Measurements from ENCODE around the gene RIT2.
"Not testable (repeated sequence)": the region's sequence is repeated elsewhere in the genome, so short reads cannot be mapped to it uniquely, and the experiment has no call there.

The RIT2 gene

DNA sequence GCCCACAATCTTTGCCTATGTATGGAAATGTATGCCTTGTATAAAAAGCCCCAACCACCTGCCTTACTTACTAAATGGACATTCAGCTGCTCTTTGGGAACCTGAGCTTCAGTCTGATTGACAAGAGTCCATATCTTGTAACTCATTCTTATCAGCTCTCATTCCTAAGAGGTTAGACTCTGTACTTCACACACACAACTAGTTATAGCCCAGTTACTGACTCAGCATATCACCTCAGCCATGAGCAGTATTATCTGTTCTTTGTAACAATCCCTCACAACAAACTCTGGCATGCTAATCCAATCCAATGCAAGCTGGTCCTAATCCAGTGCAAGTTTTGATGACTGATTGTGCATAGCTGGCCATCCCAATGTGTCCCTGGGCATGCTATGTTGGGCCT, 250.6 kb downstream of the RIT2 start:
- H3K4me3 ChIP-seq: no peak overlapping the region

DNA sequence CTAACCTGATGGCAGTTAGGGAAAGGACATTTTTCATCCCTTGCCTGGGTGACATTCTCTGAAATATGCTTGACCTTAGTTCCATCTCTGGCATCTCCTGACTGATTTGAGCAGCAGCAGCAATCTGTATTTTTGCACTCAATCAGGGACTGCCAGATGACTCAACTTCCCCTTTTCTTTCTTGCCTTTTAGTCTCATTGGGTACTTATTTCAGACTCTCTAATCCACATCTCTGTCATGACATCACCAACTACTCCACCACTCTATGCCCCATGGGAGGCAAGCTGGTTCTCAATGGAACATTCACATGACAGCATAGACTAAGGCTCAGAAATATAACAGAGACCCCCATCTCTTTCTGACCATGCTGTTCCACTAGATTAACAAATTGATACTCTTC, 254.2 kb downstream of the RIT2 start:
- Histone ChIP-seq H3K27ac (no peak overlapping the region), H3K4me3 (no peak overlapping the region)

More for the DNA sequence above, 250.6 kb downstream of the RIT2 start:
- H3K27ac ChIP-seq: no peak overlapping the region

DNA sequence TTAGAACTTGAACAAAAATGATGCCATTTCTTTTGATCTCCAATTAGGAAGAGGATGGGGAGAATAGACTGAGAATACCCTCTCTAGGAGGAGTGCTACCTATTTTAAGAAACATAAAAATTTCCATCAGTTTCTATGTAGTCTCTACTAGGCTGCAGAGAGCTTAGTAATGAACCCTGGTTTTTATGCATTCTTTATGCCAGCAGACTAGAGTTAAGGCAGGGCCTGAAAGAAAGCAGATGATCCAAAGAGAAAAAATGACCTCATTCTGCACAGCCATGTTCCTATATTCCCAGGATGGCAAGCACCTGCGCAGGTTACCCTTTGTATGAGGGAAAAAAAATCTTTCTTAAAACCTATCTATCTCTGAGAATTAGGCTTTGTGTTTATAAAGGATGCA, 254.9 kb downstream of the RIT2 start:
- Histone ChIP-seq H3K4me3 (no peak overlapping the region), H3K27ac (no peak overlapping the region)

DNA sequence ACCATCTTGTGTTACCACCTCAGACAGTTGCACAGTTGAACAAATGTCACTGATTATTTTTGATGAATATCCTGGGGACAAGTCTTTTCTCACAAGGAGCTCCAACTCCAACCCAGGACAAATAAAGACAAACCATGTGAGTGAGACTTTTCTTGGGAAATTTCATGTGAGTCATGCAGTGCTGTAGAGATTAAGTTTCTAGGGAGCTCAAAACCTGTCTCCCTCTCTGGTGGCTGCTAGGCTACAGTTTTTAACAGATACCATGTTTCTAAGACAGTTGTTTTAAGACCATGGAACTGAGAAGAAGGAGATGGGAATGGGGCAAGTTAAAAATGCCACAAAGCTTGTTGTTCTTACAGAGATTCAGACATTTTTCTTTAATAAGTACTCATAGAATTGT, 255.5 kb downstream of the RIT2 start:
- Histone ChIP-seq H3K4me3 (no peak overlapping the region), H3K27ac (no peak overlapping the region)

DNA sequence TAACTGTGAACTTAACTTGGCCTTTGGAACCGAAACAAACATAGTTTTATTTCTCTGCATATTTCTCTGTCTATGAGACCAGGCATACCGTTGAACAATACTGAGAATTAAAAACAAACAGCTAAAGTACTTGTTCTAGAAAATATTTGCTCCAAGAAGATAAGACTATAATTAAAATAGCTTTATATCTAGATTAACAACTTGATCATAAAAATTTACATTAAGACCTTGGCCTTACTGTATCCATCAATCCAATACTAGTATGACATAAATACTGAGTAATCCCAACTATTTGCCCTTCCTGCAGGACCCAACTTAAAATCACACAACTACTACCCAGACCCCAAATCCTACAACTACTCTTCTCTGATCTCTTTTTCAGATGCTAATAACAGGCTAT, 260.9 kb downstream of the RIT2 start:
- H3K4me3 ChIP-seq: no peak overlapping the region

DNA sequence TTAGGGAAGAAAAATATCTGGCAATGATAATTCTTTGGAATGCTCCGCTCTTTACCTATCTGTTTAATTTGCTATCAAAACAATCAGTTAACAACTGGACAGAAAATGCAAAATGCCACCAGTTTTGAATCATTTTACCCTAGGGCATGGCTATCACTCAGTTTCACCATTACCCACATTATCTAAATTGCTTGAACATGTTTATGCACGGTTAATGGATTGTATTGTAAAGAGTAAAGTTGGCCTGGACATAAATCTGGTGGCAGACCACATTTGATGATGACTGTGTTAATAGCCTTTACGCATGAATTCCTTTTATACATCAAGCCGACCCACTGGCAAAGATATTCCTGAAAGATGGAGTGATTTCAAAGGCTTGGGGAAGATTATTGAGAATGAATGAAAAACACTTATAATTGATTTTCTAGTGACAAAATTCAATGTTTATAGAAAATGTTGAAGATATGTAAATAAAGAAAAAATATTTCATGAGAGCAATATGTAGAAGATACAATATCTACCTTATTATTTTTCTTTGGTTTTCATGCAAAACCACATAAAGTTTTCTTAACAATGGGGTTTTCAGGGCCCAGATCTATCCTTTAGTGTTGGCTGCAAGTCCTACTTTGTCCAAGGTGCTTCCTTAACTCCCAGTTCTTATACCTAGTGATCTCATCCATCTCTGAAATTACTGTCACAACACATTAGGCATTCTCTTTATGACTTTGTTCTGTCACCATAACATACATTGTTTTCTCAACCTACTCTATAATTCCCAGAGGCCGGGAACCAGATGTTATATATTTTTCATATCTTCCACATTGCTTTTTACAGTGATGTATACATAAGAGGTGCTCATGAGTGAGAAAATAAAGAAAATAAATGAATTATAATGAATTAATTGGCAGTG, 265.1 kb downstream of the RIT2 start:
- H3K27ac ChIP-seq: no peak overlapping the region

More for the DNA sequence above, 260.9 kb downstream of the RIT2 start:
- no peak overlapping the region for H3K27ac ChIP-seq

DNA sequence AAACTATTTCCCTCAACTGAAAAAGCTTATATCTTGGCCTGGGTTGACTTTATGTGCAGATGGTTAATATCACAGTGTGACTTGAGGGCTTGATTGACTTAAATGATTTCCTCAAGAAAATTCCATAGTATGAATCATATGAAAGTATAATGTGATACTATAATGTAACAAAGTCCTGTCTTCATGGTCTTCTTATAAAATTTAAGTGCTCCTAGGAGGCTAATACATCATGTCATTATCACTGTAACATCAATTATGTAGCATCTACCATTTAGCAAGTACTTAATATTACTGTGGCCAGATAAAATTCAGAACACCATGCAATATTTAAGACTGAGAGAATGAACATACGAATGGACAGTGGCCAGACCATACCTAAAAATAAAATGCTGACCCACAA, 276.1 kb downstream of the RIT2 start:
- Histone ChIP-seq H3K27ac (no peak overlapping the region), H3K4me3 (no peak overlapping the region)

More for the DNA sequence above, 265.1 kb downstream of the RIT2 start:
- H3K4me3 ChIP-seq: no peak overlapping the region

DNA sequence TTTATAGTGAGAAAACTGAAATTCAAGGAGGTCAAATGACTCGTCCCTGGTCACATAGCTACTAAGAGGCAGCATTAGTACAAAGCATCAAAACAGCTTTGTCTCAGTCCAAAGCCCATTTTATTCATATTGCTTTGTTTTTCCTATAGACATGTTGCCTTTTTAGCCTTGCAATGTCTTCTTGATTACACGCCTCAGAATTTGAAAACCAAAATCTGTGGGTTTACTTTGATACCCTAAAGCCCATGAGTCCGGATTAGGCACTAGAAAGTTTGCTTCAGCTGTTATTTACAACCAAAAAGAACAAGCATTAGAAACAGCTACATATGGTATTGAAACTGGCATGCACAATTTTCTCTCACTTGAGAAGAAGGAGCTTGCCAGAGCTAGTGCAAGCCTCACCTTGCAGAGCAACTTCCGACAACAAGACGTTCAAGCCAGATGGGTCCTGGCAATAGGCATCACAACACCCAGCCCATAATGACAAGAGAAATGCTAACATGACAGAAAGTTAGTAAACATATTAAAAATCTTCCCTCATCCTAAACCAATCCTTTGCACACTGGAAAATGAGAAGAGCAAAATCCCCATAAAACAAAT, 276.8 kb downstream of the RIT2 start:
- no peak overlapping the region for H3K27ac ChIP-seq

DNA sequence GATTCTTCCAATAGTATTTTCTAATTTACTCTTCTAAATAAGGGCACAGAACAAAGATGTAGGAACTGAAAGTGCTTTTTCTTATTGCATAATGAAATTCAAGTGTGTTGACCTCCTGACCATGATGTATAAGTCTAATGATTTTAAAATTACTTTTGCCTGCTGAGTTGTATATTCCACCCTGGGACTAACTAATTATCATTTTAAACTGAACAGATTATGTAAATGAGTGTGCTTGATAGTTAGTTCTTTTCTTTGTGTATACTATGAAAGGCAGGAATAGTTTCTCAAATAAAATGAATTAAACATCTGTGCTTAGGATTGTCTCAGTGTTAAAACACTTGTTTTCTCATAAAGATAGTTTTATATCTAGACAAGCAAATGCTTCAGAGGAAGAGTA, 284.5 kb downstream of the RIT2 start:
- no peak overlapping the region for H3K4me3 ChIP-seq
- no peak overlapping the region for H3K27ac ChIP-seq

More for the DNA sequence above, 276.8 kb downstream of the RIT2 start:
- no peak overlapping the region for H3K4me3 ChIP-seq

DNA sequence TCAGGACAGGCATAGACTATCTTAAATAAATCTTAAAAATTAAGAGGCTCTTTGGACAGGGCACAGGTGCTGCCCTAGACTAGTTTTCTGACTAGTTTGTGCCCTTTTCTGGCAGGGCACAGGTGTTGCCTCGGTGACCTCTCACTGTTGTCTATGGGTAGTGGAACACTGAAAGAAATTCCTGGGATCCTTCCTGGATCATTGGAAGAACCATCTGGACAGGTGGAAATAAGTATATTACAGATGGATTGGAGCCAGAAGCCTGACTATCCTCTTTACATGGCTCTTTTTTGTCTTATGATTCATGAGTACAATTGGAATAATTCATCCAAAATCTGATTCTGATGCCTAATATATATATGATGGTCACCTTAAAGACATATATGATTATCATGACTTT, 286.6 kb downstream of the RIT2 start:
- H3K4me3 ChIP-seq: no peak overlapping the region
- H3K27ac ChIP-seq: no peak overlapping the region

DNA sequence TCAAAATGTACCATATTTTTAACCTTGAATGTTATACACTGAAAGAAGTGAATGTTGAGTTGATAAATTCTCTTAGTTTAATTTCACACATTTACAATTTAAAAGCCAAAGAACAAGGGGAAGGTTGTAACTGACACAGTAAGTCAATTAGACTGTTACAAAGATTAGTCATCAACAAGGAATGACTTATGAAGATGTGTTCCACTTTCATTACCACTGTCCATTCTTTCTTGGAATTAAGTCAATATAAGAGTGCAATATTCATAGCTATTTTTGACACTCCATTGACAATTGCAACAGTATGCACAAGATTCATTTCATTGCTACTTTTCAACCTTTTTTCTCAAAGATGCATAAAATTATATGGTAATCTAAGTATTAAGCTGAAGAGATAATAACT, 291.3 kb downstream of the RIT2 start:
- Histone ChIP-seq H3K4me3 (no peak overlapping the region), H3K27ac (no peak overlapping the region)

DNA sequence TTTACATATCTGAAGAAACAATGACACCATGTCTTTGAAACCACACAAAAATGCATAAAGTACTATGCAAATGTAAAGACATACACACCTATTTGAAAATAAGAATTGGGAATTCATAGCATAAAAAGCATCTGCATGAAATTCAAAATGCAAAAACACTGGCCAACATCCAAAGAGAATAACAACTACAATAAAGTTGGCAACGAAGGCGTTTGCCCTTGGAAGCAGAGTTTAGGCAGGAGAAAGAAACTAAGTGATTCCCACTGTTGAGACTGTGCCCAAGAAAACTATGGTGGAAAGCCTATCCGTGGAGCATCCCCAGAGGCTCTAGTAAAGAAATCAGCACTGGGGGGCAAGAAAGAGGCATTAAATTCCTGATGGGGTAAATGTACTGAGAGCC, 292.8 kb downstream of the RIT2 start:
- H3K4me3 ChIP-seq: no peak overlapping the region
- H3K27ac ChIP-seq: no peak overlapping the region

DNA sequence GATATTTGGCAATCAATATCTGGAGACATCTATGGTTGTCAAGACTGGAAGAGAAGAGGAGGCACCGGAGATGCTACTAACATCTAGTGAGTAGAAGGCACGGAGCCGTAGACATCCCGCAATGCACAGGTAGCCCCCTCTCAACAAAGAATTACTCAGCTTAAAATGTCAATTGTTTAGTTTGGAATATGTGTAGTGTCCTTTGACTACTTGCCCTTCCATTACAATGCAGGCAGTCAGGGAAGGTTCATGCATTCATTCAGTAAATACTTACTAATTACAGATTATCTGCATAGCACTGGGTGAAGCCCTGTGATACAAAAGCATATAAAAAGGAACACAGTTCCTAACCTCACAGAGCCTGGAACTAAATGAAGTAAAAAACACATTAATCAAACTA, 294.0 kb downstream of the RIT2 start:
- no peak overlapping the region for H3K4me3 ChIP-seq
- no peak overlapping the region for H3K27ac ChIP-seq

DNA sequence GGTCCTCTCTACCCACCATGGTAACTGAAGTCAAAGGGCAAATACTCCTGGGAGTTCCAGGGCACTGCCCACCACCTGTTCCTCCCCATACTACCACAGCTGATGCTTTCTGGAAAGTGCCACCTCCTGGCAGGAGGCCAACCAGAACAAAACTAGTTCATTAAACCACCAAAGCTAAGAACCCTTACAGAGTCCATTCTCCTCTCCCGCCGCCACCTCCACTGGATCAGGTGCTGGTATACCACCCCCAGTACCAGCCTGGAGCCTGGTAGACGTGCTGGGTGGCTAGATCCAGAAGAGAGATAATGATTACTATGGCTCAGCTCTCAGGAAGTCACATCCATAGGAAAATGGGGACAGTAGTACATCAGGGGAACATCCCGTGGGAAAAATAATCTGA, 300.9 kb downstream of the RIT2 start:
- no peak overlapping the region for H3K4me3 ChIP-seq
- no peak overlapping the region for H3K27ac ChIP-seq

DNA sequence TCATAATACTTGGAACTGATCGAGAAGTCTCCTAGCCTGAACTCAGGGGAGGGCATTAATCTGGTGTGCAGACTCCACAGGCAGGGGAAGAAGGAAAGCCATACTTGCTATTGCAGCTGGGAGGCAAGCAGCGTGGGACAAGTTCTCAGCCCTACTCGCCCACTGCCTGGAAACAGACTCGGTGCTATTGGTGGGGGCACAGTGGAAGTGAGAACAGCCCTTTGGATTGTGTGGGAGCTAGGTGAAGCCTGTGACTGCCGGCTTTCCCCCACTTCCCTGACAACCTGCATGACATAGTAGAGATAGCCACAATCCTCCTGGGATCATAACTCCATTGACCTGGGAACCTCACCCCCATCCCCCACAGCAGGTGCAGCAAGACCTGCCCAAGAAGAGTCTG, 301.3 kb downstream of the RIT2 start:
- Histone ChIP-seq H3K4me3 (no peak overlapping the region), H3K27ac (no peak overlapping the region)

DNA sequence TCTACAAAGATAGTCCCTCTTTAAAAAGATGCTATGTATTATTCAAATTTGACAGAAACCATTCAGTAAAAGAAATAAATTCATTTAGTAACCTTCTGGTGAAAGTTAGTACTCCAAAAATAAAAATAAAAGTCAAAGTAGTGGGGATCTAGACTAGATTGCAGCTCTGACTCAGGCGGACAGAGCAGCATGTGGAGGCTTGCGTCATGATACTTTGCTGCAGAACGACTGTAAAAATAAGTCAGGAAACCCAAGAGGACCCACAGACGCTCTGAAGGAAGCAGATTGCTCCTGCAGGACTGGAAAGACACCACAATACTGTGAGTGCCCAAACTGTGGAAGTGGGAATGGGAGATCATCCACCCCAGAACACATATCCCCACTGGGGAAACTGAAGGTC, 301.9 kb downstream of the RIT2 start:
- H3K27ac ChIP-seq: no peak overlapping the region

DNA sequence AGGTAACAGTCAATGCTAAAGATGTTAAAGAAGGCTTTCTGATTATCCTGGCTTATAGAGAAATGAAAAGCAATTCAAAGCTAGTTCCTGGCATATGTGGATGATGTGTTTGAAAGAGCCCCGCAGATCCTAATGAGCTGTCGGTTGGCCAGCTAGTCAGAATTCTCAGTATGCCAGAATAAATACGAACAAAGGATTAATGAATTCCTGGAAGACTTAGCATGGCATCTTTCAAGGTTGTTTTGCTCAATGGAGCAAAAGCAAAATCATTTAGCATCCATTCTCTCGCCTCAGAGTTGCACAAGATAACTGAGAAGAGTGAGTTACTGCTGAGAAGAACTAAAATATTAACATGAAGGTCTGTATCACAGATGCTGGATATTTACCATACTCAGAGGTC, 307.6 kb downstream of the RIT2 start:
- Histone ChIP-seq H3K4me3 (no peak overlapping the region), H3K27ac (no peak overlapping the region)

More for the DNA sequence above, 301.9 kb downstream of the RIT2 start:
- no peak overlapping the region for H3K4me3 ChIP-seq

DNA sequence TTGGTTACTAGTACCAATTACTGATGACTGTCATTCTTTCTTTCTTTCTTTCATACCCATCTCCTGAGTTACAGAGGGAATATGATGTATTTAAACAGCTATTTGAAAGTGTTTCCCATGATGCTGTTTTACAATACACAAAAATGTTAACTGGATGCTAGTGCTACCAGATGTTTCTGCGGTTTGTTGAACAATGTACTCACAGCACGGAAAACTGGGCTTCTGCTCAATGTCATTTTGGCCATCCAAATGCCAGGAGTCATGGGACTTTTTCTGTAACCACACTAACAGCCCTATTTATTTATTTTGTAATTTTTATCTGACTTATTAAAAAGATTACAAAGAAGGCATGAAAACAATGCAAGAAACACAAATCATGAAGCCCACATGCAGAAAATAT, 313.8 kb downstream of the RIT2 start:
- H3K27ac ChIP-seq: no peak overlapping the region

DNA sequence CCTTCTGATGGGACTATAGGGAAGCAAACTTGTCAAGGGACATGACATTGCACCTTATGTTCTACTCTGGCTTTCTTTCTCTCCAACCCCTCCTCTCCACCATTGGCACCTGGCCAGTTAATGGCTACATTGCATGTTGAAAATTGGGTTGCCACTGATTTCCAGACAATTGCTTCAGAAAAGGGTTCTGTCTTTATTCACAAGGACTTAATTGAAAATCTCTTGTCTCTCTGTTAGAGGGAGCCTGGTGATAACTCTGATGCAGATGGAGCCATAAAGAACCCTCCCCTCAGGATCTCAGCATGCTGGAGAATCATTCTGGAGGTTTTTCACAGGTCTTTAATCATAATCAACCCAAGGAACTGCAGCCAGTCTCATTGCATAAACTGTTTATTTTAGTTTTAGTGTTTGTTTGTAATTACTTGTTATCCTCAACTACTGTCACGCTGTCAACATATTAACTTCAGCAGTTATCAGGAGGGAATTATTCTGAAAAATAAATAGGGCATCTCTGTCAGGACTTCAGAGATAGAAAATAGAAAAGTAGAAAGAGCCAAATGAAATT, 316.8 kb downstream of the RIT2 start:
- H3K4me3 ChIP-seq: no peak overlapping the region
- no peak overlapping the region for H3K27ac ChIP-seq

More for the DNA sequence above, 313.8 kb downstream of the RIT2 start:
- no peak overlapping the region for H3K4me3 ChIP-seq

DNA sequence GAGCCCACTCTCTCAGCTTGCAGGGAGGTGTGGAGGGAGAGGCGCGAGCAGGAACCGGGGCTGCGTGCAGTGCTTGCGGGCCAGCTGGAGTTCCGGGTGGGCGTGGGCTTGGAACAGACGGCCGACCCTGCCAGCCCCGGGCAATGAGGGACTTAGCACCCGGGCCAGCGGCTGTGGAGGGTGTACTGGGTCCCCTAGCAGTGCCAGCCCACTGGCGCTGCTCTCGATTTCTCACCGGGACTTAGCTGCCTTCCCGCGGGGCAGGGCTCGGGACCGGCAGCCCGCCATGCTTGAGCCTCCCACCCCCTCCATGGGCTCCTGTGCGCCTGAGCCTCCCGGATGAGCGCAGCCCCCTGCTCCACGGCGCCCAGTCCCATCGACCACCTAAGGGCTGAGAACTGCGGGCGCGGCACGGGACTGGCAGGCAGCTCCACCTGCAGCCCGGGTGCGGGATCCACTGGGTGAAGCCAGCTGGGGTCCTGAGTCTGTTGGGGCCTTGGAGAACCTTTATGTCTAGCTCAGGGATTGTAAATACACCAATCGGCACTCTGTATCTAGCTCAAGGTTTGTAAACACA, 320.2 kb downstream of the RIT2 start:
- not testable (repeated sequence) for H3K27ac ChIP-seq, H3K4me3 ChIP-seq

DNA sequence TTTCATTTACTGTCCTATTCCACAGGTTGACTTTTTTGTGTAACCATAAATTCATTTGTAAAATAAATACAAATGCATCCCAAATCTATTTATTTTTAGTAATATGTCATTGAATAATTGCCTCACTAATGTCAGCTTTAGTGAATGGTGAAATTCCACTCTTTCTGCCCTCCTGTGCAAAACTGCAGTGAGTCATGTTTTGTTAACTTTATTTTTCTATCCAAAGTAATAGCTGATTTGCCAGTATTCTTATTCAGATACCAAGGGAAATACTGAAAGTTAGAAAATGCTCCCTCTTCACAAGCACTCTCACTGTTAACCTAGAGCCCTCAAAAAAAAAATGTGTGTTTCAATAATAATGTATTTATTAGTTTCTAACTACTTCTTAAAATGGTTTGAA, 322.8 kb downstream of the RIT2 start:
- no peak overlapping the region for H3K27ac ChIP-seq
- no peak overlapping the region for H3K4me3 ChIP-seq
